ENCODE results near the gene GULP1. TPM values are rescaled to one million over a fixed set of nuclear protein-coding genes. Genes with fewer than 3 reads are reported as not detected.
A peak's percentile ranks its signal among the peaks of the same experiment; 100 is the strongest.

Gene GULP1
- total and polyA plus RNA-seq, 2 donors (not counting 1 experiment from before 2014, with no cell fraction given), result 43.5 to 82.4 TPM

DNA sequence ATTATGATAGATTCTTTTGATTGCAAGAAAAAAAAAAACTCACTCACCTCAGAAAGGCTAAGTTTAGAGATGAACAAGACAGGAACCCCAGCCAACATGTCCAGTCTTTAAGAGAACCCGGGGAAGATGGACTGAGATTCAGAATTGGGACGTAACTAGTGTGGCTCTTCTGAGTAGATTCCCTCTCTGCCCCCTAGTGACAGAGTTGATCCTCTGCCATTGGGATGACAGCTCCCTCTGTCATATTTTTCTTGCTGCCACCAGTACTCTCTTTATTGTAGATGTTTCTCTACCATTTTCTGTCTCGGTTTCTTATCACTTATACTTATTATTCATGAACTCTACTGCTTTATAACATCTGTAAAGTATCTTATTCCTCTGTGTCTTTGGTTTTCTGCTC, 77.7 kb downstream of the GULP1 start:
- TF ChIP-seq, protein P1, sequence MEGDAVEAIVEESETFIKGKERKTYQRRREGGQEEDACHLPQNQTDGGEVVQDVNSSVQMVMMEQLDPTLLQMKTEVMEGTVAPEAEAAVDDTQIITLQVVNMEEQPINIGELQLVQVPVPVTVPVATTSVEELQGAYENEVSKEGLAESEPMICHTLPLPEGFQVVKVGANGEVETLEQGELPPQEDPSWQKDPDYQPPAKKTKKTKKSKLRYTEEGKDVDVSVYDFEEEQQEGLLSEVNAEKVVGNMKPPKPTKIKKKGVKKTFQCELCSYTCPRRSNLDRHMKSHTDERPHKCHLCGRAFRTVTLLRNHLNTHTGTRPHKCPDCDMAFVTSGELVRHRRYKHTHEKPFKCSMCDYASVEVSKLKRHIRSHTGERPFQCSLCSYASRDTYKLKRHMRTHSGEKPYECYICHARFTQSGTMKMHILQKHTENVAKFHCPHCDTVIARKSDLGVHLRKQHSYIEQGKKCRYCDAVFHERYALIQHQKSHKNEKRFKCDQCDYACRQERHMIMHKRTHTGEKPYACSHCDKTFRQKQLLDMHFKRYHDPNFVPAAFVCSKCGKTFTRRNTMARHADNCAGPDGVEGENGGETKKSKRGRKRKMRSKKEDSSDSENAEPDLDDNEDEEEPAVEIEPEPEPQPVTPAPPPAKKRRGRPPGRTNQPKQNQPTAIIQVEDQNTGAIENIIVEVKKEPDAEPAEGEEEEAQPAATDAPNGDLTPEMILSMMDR (conservative IDR thresholded peaks at IDR 0.05 in 1 of 2, IDR thresholded peaks at IDR 0.05 in 1 of 2; ENCODE audit: low read depth in 1 of 2, low read length in 2 of 2), result peak; percentile 53 to 77
- TF ChIP-seq EZH2 (IDR thresholded peaks at IDR 0.05; ENCODE audit: low read length, missing control alignments), result no peak
- Histone ChIP-seq H3K27ac (ENCODE audit: insufficient read depth, low read length) (no peak overlapping the region), H3K4me3 (replicated peaks in 1 of 4; ENCODE audit: control extremely low read depth in 1 of 4, insufficient read depth in 1 of 4, low read depth in 3 of 4, low read length in 4 of 4) (no peak overlapping the region), H4K20me1 (ENCODE audit: control insufficient read depth, extremely low read depth, insufficient read depth, low read length) (no peaks in the 10 kb centered on the region), H3K9ac (ENCODE audit: insufficient read depth, low read length) (no peak overlapping the region), H3K9me3 (ENCODE audit: control insufficient read depth, insufficient read depth, low read depth, low read length) (no peaks in the 10 kb centered on the region), H3K4me2 (ENCODE audit: extremely low read depth, insufficient read depth, low read length) (no peak overlapping the region), H3K4me1 (ENCODE audit: control insufficient read depth, extremely low read depth, insufficient read depth, low read length) (no peaks in the 10 kb centered on the region), H2AFZ (ENCODE audit: low read length) (no peak overlapping the region), H3K79me2 (ENCODE audit: control insufficient read depth, insufficient read depth, low read length) (no peaks in the 10 kb centered on the region), H3K27me3 (ENCODE audit: control insufficient read depth, insufficient read depth, low read length) (no peaks in the 10 kb centered on the region), H3K36me3 (ENCODE audit: control insufficient read depth, insufficient read depth, low read length) (no peaks in the 10 kb centered on the region)
- peak; percentile 50 to 73 for DNase-seq (ENCODE audit: low read depth in 2 of 2)

DNA sequence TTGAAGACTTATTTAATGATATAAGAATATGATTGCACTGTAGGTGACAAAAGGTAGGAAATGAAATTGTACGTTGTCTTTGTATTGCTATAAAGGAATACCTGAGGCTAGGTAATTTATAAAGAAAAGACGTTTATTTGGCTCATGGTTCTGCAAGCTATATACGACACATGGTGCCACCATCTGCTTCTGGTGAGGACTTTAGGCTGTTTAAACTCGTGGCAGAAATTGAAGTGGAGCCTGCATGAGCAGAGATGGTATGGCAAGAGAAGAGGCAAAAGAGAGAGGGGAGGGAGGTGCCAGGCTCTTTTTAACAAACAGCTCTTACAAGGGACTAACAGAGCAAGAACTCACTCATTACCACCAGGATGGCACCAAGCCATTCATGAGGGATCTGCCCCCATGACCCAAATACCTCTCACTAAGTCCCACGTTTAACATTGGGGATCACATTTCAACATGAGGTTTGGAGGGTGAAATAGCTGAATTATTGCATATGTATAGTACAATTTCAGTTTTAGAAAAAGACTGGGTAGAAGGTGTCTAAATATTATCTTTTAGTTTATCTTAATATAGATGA, 86.8 kb downstream of the GULP1 start:
- H3K9ac ChIP-seq (ENCODE audit: insufficient read depth, low read length), result no peak overlapping the region
- no peak overlapping the region for H2AFZ ChIP-seq (ENCODE audit: low read length)
- no peak overlapping the region for H3K27ac ChIP-seq (ENCODE audit: insufficient read depth, low read length)
- H3K79me2 ChIP-seq (ENCODE audit: control insufficient read depth, insufficient read depth, low read length), result no peaks in the 10 kb centered on the region
- no peak overlapping the region for H3K4me2 ChIP-seq (ENCODE audit: extremely low read depth, insufficient read depth, low read length)
- no peaks in the 10 kb centered on the region for H3K9me3 ChIP-seq (ENCODE audit: control insufficient read depth, insufficient read depth, low read depth, low read length)
- peak; percentile 15 to 18 for DNase-seq (ENCODE audit: low read depth in 2 of 2)
- no peaks in the 10 kb centered on the region for H3K36me3 ChIP-seq (ENCODE audit: control insufficient read depth, insufficient read depth, low read length)
- no peaks in the 10 kb centered on the region for H3K27me3 ChIP-seq (ENCODE audit: control insufficient read depth, insufficient read depth, low read length)
- no peak overlapping the region for H3K4me3 ChIP-seq (replicated peaks in 1 of 4; ENCODE audit: control extremely low read depth in 1 of 4, insufficient read depth in 1 of 4, low read depth in 3 of 4, low read length in 4 of 4)
- TF ChIP-seq EZH2 (IDR thresholded peaks at IDR 0.05; ENCODE audit: low read length, missing control alignments), result no peak
- TF ChIP-seq, protein P1 (conservative IDR thresholded peaks at IDR 0.05 in 1 of 2, IDR thresholded peaks at IDR 0.05 in 1 of 2; ENCODE audit: low read depth in 1 of 2, low read length in 2 of 2), result no peak
- H3K4me1 ChIP-seq (ENCODE audit: control insufficient read depth, extremely low read depth, insufficient read depth, low read length), result peaks cover 4% of the 10 kb centered on the region
- no peaks in the 10 kb centered on the region for H4K20me1 ChIP-seq (ENCODE audit: control insufficient read depth, extremely low read depth, insufficient read depth, low read length)

DNA sequence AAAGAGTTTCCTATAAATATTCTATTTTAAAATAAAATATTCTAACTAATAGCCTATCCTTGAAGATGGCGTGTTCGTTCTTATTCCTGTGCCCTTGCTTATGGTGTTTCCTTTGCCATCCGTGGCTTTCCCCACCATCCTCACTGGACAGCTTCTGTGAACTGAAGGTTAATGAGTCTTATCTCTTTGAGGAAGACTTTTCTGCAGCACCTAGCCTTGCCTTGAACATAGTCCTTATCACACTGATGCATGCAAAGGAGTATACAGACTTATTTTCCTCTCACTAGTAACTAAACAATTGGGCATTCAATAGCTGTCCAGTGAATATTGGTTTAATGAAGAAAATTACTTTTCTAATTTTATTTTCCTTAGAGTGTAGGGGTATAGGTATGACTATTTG, 88.1 kb downstream of the GULP1 start:
- Histone ChIP-seq H2AFZ (ENCODE audit: low read length) (no peak overlapping the region), H3K4me2 (ENCODE audit: extremely low read depth, insufficient read depth, low read length) (no peak overlapping the region), H3K9me3 (ENCODE audit: control insufficient read depth, insufficient read depth, low read depth, low read length) (no peaks in the 10 kb centered on the region), H3K4me1 (ENCODE audit: control insufficient read depth, extremely low read depth, insufficient read depth, low read length) (peaks cover 4% of the 10 kb centered on the region), H3K79me2 (ENCODE audit: control insufficient read depth, insufficient read depth, low read length) (no peaks in the 10 kb centered on the region), H3K9ac (ENCODE audit: insufficient read depth, low read length) (no peak overlapping the region), H3K27me3 (ENCODE audit: control insufficient read depth, insufficient read depth, low read length) (no peaks in the 10 kb centered on the region), H3K36me3 (ENCODE audit: control insufficient read depth, insufficient read depth, low read length) (no peaks in the 10 kb centered on the region), H3K27ac (ENCODE audit: insufficient read depth, low read length) (no peak overlapping the region), H3K4me3 (replicated peaks in 1 of 4; ENCODE audit: control extremely low read depth in 1 of 4, insufficient read depth in 1 of 4, low read depth in 3 of 4, low read length in 4 of 4) (no peak overlapping the region), H4K20me1 (ENCODE audit: control insufficient read depth, extremely low read depth, insufficient read depth, low read length) (no peaks in the 10 kb centered on the region)
- DNase-seq (ENCODE audit: low read depth in 2 of 2), result no peak
- TF ChIP-seq, protein P1 (conservative IDR thresholded peaks at IDR 0.05 in 1 of 2, IDR thresholded peaks at IDR 0.05 in 1 of 2; ENCODE audit: low read depth in 1 of 2, low read length in 2 of 2), result no peak
- no peak for TF ChIP-seq EZH2 (IDR thresholded peaks at IDR 0.05; ENCODE audit: low read length, missing control alignments)
